HEK293 (cell line): ENCODE measurements around the gene GPC2.
"Not testable (repeated sequence)": the region's sequence is repeated elsewhere in the genome, so short reads cannot be mapped to it uniquely, and the experiment has no call there.

Source experiments
- CTCF ChIA-PET: fragments of 350-600 bp; formaldehyde crosslinking; extraction: SDS; loops from one replicate; lab custom pipeline; 2021; ENCODE audit warnings: antibody characterized with exemption; lab: Yijun Ruan, JAX
- POLR2A ChIA-PET: fragments of 300-600 bp; formaldehyde crosslinking; extraction: SDS; loops from one replicate; lab custom pipeline; 2020; ENCODE audit warnings: antibody characterized with exemption, inconsistent platforms; lab: Yijun Ruan, JAX
- H3K27ac ChIP-seq: fragments of 200-500 bp; sonication (Bioruptor generic); 2 replicates; pipeline ENCODE4 v1.5.1; 2014; ENCODE audit warnings: low read depth, low read length, control low read depth, inconsistent platforms; ENCODE audit errors: extremely low read depth
- H3K36me3 ChIP-seq, 2 experiments: fragments of 200-500 bp in 1 of 2; sonication (Bioruptor generic) in 1 of 2; 1 replicate in 1 of 2; 2 replicates in 1 of 2; pipeline ENCODE4 v1.5.1; 2014 to 2017; ENCODE audit warnings: inconsistent platforms in 2 of 2, low read length in 2 of 2; ENCODE audit not compliant: control insufficient read depth in 2 of 2, insufficient read depth in 1 of 2
- H3K4me1 ChIP-seq: fragments of 200-500 bp; sonication (Bioruptor generic); 2 replicates; pipeline ENCODE4 v1.5.1; 2014; ENCODE audit warnings: mild to moderate bottlenecking, low read length, inconsistent platforms; ENCODE audit not compliant: control insufficient read depth, insufficient read depth
- H3K4me3 ChIP-seq: 2 replicates; pipeline ENCODE4 v1.5.1; 2011; ENCODE audit warnings: low read depth, mild to moderate bottlenecking, control low read depth, low read length, moderate library complexity
- H3K9me3 ChIP-seq: fragments of 200-500 bp; sonication (Bioruptor generic); 2 replicates; pipeline ENCODE4 v1.5.1; 2014; ENCODE audit warnings: low read depth, low read length, inconsistent platforms; ENCODE audit not compliant: control insufficient read depth, insufficient read depth
- GLIS1 ChIP-seq: fragments of 450-650 bp; formaldehyde crosslinking; IDR thresholded peaks from 2 replicates; pipeline ENCODE4 v1.5.1; 2016; ENCODE audit warnings: missing biosample characterization, missing genetic modification characterization
- SCRT2 ChIP-seq: fragments of 450-650 bp; formaldehyde crosslinking; IDR thresholded peaks from 2 replicates; pipeline ENCODE4 v1.5.1; 2016; ENCODE audit warnings: missing biosample characterization, missing genetic modification characterization
- ZNF223 ChIP-seq: fragments of 450-650 bp; formaldehyde crosslinking; IDR thresholded peaks from 2 replicates; pipeline ENCODE4 v1.5.1; 2016; ENCODE audit warnings: missing biosample characterization, missing genetic modification characterization
- ZNF292 ChIP-seq: fragments of 450-650 bp; formaldehyde crosslinking; IDR thresholded peaks from 2 replicates; pipeline ENCODE4 v1.5.1; 2016; ENCODE audit warnings: low read depth, missing biosample characterization, missing genetic modification characterization, borderline replicate concordance
- ZNF518A ChIP-seq: fragments of 450-650 bp; formaldehyde crosslinking; conservative IDR thresholded peaks from 2 replicates; pipeline ENCODE4 v1.5.1; 2016; ENCODE audit warnings: low read depth, missing biosample characterization, missing genetic modification characterization
- ZNF561 ChIP-seq: fragments of 450-650 bp; IDR thresholded peaks from 2 replicates; pipeline ENCODE4 v1.5.1; 2018; ENCODE audit warnings: missing biosample characterization, missing genetic modification characterization, borderline replicate concordance
- ZNF623 ChIP-seq: fragments of 450-650 bp; formaldehyde crosslinking; IDR thresholded peaks from 2 replicates; pipeline ENCODE4 v1.5.1; 2016; ENCODE audit warnings: missing biosample characterization, missing genetic modification characterization
- ZNF629 ChIP-seq: fragments of 450-650 bp; formaldehyde crosslinking; IDR thresholded peaks from 2 replicates; pipeline ENCODE4 v1.5.1; 2017; ENCODE audit warnings: missing biosample characterization, missing genetic modification characterization

Gene GPC2

GRCh38 chr7:100177045-100178001 is at the start of gene GPC2, which contains the start of gene STAG3 (continued):
- no peak for TF ChIP-seq ZNF292 (tag by site-specific recombination)
- no peak for TF ChIP-seq ZNF561 (tag by site-specific recombination)
- TF ChIP-seq, all 188 proteins: peak for 18

GRCh38 chr7:100224891-100225290 is 47.7 kb upstream of the GPC2 start:
- ChIA-PET POLR2A (interaction anchor here (0.6 kb wide), 1 partner anchor 44 kb away, joined by 11 read pairs; no protein-coding TSS in a partner anchor), CTCF (interaction anchor here (0.6 kb wide), 1 partner anchor 92 kb away, joined by 5 read pairs; no protein-coding TSS in a partner anchor)
- not testable (repeated sequence) for H3K27ac ChIP-seq, H3K36me3 ChIP-seq, H3K4me3 ChIP-seq, H3K9me3 ChIP-seq, H3K4me1 ChIP-seq
- TF ChIP-seq GLIS1 (tag by site-specific recombination): peak; percentile 81

GRCh38 chr7:100223376-100223927 is 46.3 kb upstream of the GPC2 start:
- H3K36me3 ChIP-seq, H3K4me1 ChIP-seq: not testable (repeated sequence)
- CTCF ChIA-PET: interaction anchor here (1.0 to 1.2 kb wide), 2 partner anchors 86 to 93 kb away, joined by 3 to 5 read pairs; no protein-coding TSS in a partner anchor

GRCh38 chr7:100222445-100223132 is 45.4 kb upstream of the GPC2 start:
- ChIA-PET CTCF (interaction anchor here (0.6 to 1.2 kb wide), 4 partner anchors 85 to 1022 kb away, joined by 3 to 5 read pairs (median 4); partner anchors contain the start of gene FIS1), POLR2A (no interaction called here)
- no peak overlapping the region for H3K27ac ChIP-seq
- peaks cover 0 to 7% of the 10 kb centered on the region in 2 experiments; a peak in 1 of 3 replicates for H3K36me3 ChIP-seq
- no peaks in the 10 kb centered on the region for H3K4me1 ChIP-seq
- peak; percentile 96 for TF ChIP-seq ZNF623 (tag by site-specific recombination)
- TF ChIP-seq ZNF518A (tag by site-specific recombination): no peak
- no peak for TF ChIP-seq ZNF561 (tag by site-specific recombination)
- no peak for TF ChIP-seq ZNF223 (tag by site-specific recombination)
- peak; percentile 68 for TF ChIP-seq SCRT2
- no peak for TF ChIP-seq ZNF629 (tag by site-specific recombination)
- no peak overlapping the region for H3K4me3 ChIP-seq
- H3K9me3 ChIP-seq: no peaks in the 10 kb centered on the region

More at GRCh38 chr7:100223376-100223927, 46.3 kb upstream of the GPC2 start:
- H3K27ac ChIP-seq, H3K9me3 ChIP-seq, H3K4me3 ChIP-seq: not testable (repeated sequence)
- POLR2A ChIA-PET: interaction anchor here (0.7 kb wide), 1 partner anchor 93 kb away, joined by 3 read pairs; no protein-coding TSS in a partner anchor
